GM21737 (cell line): ENCODE results near the gene KDM7A.
"Not testable (repeated sequence)": the region's sequence is repeated elsewhere in the genome, so short reads cannot be mapped to it uniquely, and the experiment has no call there.

Experiments
- ATAC-seq: cut with Tn5 transposase; IDR thresholded peaks from one replicate; pipeline ENCODE4 v1.9.1; 2021; ENCODE audit warnings: mild to moderate bottlenecking, moderate library complexity; ENCODE audit not compliant: unreplicated experiment

The KDM7A gene

DNA sequence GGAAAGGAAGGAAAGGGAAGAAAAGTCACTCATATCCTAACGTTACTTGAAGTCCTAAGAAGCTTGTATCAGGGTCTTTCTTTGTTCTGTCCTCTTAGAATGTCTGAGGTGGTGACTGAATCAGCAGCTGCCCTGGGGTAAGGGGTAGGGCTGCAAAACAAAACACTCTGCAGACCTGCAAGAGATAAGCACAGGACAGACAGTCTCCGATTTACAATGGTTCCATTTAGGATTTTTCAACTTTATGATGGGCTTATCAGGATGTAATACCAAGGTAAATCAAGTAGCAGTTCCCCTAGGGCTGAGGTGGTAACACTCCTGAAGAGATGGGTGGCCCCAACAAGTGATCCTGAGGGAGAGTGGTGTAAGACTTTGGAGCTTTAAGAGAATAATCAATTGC lies 16.5 kb downstream of the KDM7A start:
- no peak for ATAC-seq

DNA sequence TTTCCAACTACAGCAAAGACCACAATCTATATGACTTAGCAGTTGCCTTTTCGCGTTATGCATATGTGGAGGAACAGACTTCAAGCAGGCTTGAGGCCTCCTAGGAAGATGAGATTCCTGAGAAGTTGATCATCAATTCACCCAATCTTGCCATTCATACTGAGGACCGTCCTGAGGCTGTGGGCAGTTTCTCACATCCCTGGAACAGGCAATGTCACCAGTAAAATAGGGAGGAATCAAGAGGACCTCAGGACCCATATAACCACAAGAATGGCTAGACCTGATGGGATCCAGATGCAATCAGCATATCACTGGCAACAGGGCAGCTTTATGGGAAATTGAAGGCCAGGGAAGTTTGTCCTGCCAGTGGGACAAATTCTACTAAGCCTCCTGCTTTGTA lies 17.3 kb downstream of the KDM7A start:
- no peak for ATAC-seq

GRCh38 chr7:140156460-140157080 lies 20.2 kb downstream of the KDM7A start:
- no peak for ATAC-seq

- ATAC-seq: no peak
Measured at GRCh38 chr7:140155428-140155827, 21.4 kb downstream of the KDM7A start.

DNA sequence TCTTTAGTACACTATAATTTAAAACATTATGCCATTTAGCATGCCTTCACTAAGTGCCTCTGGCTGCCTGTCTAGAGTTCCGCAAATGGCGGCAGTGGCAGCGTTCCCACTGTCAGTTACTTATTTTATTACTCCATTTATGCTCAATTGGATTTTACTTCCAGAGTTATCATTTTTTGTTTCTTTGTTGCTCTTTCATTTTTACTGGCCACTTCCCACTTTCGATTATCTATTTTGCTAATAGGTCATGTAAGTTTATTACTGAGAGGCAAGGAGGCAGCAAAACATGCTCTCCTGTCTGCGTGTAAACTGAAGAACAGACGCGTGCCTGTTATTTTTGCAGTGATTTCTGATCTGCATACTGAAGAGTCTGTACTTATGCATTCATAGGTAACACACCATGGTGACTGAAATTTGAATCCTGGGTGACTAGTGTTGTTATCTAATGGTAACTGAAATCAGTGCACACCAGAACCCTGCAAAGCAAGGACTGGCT lies 23.1 kb downstream of the KDM7A start:
- ATAC-seq: no peak

DNA sequence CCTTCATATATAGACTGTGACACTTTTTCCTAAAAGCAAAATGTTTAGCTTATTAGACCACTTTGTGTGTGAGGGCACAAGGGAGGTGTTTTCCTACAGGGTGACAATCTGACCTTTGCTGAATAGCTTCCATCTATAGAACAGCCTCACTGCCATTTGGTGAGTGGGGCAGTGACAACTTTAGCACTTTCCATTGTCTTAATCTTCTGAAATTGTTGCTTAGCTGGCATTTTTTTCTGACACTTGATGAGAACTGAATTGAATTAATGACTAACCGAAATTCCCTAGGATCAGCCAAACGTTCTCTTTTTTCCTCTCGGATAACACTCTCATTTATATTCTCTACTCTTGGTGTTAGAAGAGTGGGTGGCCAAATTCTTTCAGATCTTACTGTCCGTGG lies 30.2 kb downstream of the KDM7A start:
- no peak for ATAC-seq

- ATAC-seq: no peak
Measured at GRCh38 chr7:140145709-140146108, 31.1 kb downstream of the KDM7A start.

DNA sequence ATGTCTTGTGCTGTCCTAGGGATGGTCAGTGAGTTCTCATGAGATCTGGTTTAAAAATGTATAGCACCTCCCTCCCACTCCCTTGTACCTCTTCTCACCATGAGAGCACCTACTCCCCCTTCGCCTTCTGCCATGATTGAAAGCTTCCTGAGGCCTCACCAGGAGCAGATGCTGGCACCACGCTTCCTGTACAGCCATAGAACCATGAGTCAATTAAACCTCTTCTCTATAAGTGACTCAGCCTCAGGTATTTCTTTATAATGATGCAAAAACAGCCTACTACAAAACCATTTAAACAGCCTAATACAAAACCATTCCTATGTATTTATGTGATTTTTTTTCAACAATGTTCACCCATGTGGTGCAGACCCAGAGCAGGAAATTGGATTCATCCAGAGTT lies 32.0 kb downstream of the KDM7A start:
- no peak for ATAC-seq

GRCh38 chr7:140143997-140144396 lies 32.8 kb downstream of the KDM7A start:
- ATAC-seq: no peak

- ATAC-seq: no peak
Measured at GRCh38 chr7:140142031-140142430, 34.8 kb downstream of the KDM7A start.

DNA sequence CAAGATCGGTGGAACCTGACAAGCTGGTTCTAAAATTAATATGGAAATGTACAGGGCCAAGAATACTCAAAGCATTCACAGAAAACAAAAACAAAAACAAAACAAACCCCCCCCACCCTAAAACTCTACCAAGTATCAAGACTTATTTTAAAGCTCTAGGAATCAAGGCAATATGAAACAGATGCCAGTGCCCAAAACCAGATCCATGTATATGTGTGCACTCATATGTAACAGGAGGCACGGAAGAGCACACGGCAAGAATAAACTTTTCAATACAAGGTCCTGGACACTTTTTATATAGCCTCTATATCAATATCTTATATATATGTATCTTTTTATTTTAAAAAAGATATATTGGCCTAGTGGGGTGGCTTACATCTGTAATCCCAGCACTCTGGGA lies 35.5 kb downstream of the KDM7A start:
- no peak for ATAC-seq

- no peak for ATAC-seq
Measured at GRCh38 chr7:140137078-140137477, 39.7 kb downstream of the KDM7A start.

- no peak for ATAC-seq
Measured at GRCh38 chr7:140136073-140136472, 40.7 kb downstream of the KDM7A start.

- ATAC-seq: no peak
Measured at GRCh38 chr7:140134039-140134438, 42.7 kb downstream of the KDM7A start.

DNA sequence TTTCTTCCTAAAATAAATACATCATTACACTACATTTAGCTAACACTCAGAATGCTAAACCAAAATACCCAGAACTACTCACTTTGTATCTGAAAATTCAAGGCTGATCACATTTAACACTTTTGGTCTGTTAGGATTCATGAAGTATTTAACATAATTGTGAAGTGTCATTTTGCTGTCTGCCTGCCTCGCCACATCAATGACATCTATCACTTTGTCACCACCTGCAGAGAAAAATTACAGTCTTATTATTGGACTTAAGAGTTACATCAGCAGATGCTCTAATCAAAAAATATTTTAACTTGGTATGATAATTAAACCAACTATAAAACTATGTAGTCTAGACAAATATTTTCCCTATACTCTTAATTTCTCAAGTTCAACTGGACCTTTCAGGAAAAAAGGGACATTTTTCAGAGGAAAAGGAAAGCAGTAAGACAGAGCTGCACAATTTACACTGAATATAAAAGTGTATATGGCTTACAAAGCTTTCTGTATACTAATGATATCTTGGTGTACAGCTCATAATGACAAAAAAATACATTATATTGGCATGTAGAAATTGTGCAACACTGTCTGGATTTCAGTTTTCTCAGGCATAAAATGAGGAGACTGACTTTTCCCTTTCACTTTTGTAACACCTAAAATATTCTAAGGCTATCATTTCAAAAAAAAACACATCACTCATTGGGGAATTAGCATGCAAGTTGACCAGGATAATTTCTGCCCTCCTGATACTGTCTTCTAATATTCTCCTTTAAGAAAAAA lies 49.2 kb downstream of the KDM7A start:
- ATAC-seq: no peak

GRCh38 chr7:140126435-140127034 lies 50.2 kb downstream of the KDM7A start:
- no peak for ATAC-seq

DNA sequence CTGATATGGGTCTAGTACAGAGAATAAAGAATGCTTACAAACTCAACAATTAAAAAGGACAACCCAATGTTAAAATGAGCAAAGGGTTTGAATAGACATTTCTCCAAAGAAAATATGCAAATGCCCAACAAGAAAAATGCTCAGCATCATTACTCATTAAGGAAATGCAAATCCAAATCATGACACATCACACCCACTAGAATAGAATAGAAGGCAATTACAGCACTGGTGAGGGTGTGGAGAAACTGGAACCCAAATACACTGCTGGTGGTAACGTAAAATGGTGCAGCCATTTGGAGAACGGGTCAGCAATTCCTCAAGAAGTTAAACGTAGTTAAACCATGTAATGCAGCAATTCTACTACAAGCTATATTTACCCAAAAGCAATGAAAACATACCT lies 53.8 kb downstream of the KDM7A start:
- ATAC-seq: no peak

GRCh38 chr7:140121326-140121725 lies 55.5 kb downstream of the KDM7A start:
- ATAC-seq: no peak

GRCh38 chr7:140114817-140115216 lies 62.0 kb downstream of the KDM7A start:
- ATAC-seq: not testable (repeated sequence)

DNA sequence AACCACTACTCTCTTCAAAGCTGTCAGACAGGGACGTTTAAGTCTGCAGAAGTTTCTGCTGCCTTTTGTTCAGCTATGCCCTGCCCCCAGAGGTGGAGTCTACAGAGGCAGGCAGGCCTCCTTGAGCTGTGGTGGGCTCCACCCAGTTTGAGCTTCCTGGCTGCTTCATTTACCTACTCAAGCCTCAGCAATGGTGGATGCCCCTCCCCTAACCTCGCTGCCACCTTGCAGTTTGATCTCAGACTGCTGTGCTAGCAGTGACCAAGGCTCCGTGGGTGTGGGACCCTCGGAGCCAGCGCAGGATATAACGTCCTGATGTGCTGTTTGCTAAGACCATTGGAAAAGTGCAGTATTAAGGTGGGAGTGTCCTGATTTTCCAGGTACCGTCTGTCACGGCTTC lies 68.0 kb downstream of the KDM7A start:
- ATAC-seq: not testable (repeated sequence)

DNA sequence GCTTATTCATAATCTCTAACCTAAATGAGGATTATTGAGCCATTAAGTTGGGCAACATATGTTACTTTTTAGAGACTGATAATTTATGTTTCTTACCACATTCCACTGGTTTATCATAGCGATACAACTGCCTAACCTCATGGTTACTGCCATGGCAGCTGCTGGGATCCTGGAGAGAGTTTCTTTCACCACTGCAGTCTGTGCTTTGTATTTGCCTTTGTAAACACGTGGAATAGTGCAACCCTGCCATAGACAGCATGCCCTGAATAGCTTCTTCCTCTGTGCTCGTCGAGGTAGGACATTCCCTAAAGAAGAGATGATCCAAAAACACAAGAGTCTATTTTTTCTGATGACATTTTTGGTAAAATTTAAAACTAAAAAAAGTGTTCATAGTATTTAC lies 80.3 kb downstream of the KDM7A start:
- ATAC-seq: no peak

DNA sequence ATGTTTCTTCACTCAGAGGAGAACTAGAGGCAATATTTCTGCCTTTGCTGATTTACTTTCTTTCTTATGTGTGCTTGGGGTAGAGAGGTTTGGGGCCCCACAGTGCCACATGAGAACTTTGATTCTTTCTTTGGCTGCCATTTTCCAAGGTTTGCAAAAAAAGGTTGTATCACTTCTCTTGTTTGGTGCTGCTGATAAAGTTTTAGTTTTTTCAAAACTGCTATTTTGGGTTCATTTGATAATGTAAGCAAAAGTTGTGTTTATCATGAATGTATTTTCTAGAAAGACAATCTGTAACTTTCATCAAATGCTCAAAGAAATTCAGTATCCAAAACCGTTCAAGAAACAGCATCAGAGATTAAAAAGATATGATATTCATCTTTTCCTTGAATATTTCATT lies 83.4 kb downstream of the KDM7A start:
- ATAC-seq: no peak
